Stimulated activated CD4-positive, alpha-beta T cell treated with anti-CD3 and anti-CD28 coated beads, Interleukin-2, amount 100 ng/mL, for 4 hours (primary cell): ENCODE data around the gene NRCAM.
"Not testable (repeated sequence)": the region's sequence is repeated elsewhere in the genome, so short reads cannot be mapped to it uniquely, and the experiment has no call there.

Experiments
- DNase-seq: peaks from one replicate; pipeline ENCODE4 v3.0.0-alpha.2; 2020; ENCODE audit warnings: low read depth

Gene NRCAM

GRCh38 chr7:108455998-108456677 is at the start of gene NRCAM:
Gene NRCAM, minus strand, starts transcription at chr7:108456436. Its CDS starts 216,372 bp downstream, at chr7:108240064.
- DNase-seq, result no peak

- DNase-seq, result not testable (repeated sequence)
Measured at GRCh38 chr7:108504576-108504975, 48.3 kb upstream of the NRCAM start.

GRCh38 chr7:108503112-108504026 is 47.1 kb upstream of the NRCAM start:
- DNase-seq, result no peak

GRCh38 chr7:108499566-108499965 is 43.3 kb upstream of the NRCAM start:
- no peak for DNase-seq

- no peak for DNase-seq
Measured at GRCh38 chr7:108498481-108498880, 42.2 kb upstream of the NRCAM start.

GRCh38 chr7:108497082-108497725 is 41.0 kb upstream of the NRCAM start:
- peak; percentile 39 for DNase-seq

- no peak for DNase-seq
Measured at GRCh38 chr7:108492742-108493141, 36.5 kb upstream of the NRCAM start.

GRCh38 chr7:108488768-108489538 is 32.7 kb upstream of the NRCAM start:
- DNase-seq, result no peak

- DNase-seq, result no peak
Measured at GRCh38 chr7:108487646-108488045, 31.4 kb upstream of the NRCAM start.

GRCh38 chr7:108486291-108486966 is 30.2 kb upstream of the NRCAM start:
- no peak for DNase-seq

- no peak for DNase-seq
Measured at GRCh38 chr7:108484137-108484536, 27.9 kb upstream of the NRCAM start.

GRCh38 chr7:108480311-108480710 is 24.1 kb upstream of the NRCAM start:
- no peak for DNase-seq

GRCh38 chr7:108479751-108480150 is 23.5 kb upstream of the NRCAM start:
- no peak for DNase-seq

- DNase-seq, result no peak
Measured at GRCh38 chr7:108479118-108479517, 22.9 kb upstream of the NRCAM start.

- DNase-seq, result no peak
Measured at GRCh38 chr7:108468246-108468645, 12.0 kb upstream of the NRCAM start.

- DNase-seq, result no peak
Measured at GRCh38 chr7:108467391-108467790, 11.2 kb upstream of the NRCAM start.

- DNase-seq, result not testable (repeated sequence)
Measured at GRCh38 chr7:108466322-108466721, 10.1 kb upstream of the NRCAM start.

GRCh38 chr7:108464743-108465142 is 8.5 kb upstream of the NRCAM start:
- no peak for DNase-seq

GRCh38 chr7:108463613-108464012 is 7.4 kb upstream of the NRCAM start:
- no peak for DNase-seq

- no peak for DNase-seq
Measured at GRCh38 chr7:108461840-108462239, 5.6 kb upstream of the NRCAM start.

GRCh38 chr7:108460964-108461363 is 4.7 kb upstream of the NRCAM start:
- DNase-seq, result no peak
